HG03575 (cell line): ENCODE data around the gene SP140L.

Experiments
- ATAC-seq: cut with Tn5 transposase; IDR thresholded peaks from one replicate; pipeline ENCODE4 v1.9.1; 2021; ENCODE audit not compliant: unreplicated experiment, insufficient number of reproducible peaks, low FRiP score; ENCODE audit errors: extremely low read depth

SP140L gene

GRCh38 chr2:230441227-230441897, 114.4 kb downstream of the SP140L start:
- no peak for ATAC-seq

GRCh38 chr2:230443541-230443940, 116.5 kb downstream of the SP140L start:
- no peak for ATAC-seq

- ATAC-seq, result no peak
These were observed 117.8 kb downstream of the SP140L start for GRCh38 chr2:230444832-230445231.

GRCh38 chr2:230447036-230447435, 120.0 kb downstream of the SP140L start:
- no peak for ATAC-seq

- peak; percentile 67 for ATAC-seq
These were observed 120.8 kb downstream of the SP140L start for GRCh38 chr2:230447455-230448451.

- ATAC-seq, result no peak
These were observed 123.0 kb downstream of the SP140L start for GRCh38 chr2:230449901-230450467.

- no peak for ATAC-seq
These were observed 126.0 kb downstream of the SP140L start for GRCh38 chr2:230453006-230453405.
